GM19397 (cell line): ENCODE measurements around the gene ARHGAP19.

Experiments
- ATAC-seq: cut with Tn5 transposase; IDR thresholded peaks from one replicate; pipeline ENCODE4 v1.9.1; 2021; ENCODE audit warnings: mild to moderate bottlenecking, moderate library complexity; ENCODE audit not compliant: unreplicated experiment

ARHGAP19 gene, protein sequence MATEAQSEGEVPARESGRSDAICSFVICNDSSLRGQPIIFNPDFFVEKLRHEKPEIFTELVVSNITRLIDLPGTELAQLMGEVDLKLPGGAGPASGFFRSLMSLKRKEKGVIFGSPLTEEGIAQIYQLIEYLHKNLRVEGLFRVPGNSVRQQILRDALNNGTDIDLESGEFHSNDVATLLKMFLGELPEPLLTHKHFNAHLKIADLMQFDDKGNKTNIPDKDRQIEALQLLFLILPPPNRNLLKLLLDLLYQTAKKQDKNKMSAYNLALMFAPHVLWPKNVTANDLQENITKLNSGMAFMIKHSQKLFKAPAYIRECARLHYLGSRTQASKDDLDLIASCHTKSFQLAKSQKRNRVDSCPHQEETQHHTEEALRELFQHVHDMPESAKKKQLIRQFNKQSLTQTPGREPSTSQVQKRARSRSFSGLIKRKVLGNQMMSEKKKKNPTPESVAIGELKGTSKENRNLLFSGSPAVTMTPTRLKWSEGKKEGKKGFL

GRCh38 chr10:97292097-97292861 is at the start of gene ARHGAP19:
TSS of gene ARHGAP19 (minus strand) at chr10:97292637. CDS start at chr10:97292627, 10 bp downstream.
- peak; percentile 95 for ATAC-seq

- no peak for ATAC-seq
Observed at GRCh38 chr10:97341416-97341815, 49.0 kb upstream of the ARHGAP19 start.

GRCh38 chr10:97338041-97338440 is 45.6 kb upstream of the ARHGAP19 start:
- ATAC-seq, result no peak

- no peak for ATAC-seq
Observed at GRCh38 chr10:97336942-97337831, 44.8 kb upstream of the ARHGAP19 start.

DNA sequence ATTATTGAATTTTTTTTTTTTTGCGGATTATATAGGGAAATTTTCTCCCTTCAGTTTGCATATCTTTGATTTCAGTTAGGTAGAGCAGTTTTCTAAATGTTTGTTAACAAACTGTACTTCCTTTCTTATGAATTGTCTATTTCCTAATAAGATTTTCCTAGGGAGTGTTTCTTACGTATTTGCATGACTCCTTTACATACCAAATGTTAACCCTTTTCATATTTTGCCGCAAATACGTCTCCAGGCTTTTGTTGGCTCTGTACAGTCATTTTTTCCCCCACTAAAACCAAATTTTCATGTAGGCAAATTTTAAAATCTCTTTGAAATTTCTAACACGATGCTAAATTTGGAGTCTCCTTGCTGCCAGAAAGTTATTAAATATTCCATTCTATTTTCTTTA is 44.0 kb upstream of the ARHGAP19 start:
- ATAC-seq, result no peak

DNA sequence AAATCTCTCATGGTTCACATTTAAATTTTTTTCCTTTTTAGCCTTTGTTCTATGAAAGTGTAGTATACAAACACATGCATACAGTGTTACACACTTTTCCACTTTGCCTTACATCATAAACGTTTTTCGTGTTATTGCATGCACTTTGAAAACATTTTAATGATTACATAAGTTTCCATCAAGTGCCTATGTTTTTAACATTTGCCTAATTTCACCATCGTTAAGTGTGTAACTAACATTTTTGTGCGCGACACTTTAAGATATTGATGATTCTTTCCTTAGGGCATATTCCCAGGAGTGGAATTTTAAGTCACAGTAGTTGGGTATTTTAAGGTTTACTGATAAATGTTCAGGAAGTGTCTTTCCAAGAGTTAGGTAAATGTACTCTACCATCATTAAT is 43.6 kb upstream of the ARHGAP19 start:
- no peak for ATAC-seq

GRCh38 chr10:97335188-97335619 is 42.8 kb upstream of the ARHGAP19 start:
- ATAC-seq, result no peak

DNA sequence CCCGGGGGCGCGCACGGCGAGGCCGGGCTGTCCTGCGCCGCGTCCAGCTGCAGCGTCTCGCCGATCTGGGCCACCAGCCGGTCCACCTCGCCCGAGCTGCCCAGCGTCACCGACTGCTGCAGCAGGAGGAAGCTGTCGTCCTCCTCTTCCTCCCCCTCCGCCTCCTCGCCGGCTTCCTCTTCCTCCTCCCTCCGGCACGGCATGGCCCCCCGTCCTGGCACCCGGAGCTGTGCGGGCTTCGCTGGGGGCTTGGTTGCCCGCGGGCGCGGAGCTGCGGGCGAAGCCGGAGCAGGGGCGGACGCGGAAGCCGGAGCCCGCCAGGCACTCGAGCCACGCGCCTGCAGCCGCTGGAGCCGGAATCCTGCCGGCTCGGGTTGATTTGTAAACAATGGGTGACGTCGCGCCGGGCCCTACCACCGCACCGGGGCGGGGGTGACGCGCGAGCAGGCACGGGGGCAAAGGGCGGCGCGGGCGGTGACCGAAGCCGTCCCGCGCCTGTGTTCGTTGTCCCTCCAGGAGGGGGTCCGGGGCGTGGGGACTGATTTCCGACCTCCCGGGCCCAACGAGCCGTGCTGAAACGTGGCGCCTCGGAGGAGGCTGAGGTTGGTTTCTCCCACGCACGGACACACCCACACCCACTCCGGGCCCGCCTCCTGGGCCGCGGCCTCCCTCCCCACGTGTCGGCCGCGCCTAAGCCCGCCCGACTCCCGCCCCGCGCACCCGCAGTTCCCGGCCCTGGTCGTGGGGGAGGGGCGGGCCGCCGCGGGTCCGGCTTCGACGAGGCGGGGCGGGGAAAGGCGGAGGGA is 42.1 kb upstream of the ARHGAP19 start, which contains the start of gene FRAT2:
Gene FRAT2 (minus strand): TSS at position 360 of the 806 bp plus-strand sequence. CDS start 157 bp downstream, at position 203.
- peak; percentile 84 for ATAC-seq

- peak; percentile 24 for ATAC-seq
Observed at GRCh38 chr10:97333601-97334369, 41.3 kb upstream of the ARHGAP19 start.

DNA sequence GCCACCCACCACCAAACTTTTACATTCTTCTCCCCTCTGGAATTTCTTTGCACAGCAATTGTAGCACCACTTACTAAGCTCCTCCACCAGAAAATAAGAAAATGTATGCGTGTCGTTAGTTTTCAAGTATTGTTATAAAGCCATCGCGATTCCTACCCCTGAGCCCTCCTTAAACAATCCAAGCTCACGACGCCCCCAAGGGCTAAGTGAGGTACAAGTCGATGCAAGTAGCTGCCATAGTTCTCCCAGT is 40.8 kb upstream of the ARHGAP19 start:
- no peak for ATAC-seq

DNA sequence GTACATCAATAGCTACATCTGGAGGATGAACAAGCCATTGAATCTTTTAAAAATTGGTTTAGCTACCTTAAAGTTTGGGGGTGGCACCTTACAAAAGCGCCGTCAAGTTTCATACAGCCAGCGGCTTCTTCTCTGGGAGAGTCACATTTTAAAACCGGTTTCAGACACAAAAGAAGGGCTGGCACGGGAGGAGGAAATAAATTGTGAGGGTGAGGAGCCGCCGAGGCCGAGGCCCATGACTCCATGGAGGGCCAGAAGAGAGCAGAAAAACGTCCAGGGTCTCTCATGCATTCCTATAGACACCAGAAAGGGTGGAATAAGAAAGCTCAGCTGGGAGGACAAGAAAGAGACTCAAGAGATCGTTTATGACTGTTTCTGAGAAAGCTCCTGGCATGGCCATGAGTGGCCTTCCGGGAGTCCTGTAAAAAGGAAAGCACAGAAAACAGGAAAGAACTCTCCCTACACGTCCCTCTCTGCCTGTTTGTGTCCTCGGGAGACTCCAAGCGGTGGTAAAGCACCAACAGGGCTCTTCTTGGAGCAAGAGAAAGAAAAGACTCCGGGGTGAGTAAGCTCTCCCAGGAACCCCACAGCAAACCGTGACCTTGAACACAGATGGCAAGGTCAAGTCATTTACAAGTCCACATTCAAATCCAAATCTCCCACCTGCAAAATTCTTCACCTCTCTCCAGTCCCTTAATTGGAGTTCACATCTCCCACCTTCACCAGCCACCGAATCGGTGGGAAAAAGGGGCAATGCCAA is 40.3 kb upstream of the ARHGAP19 start:
- no peak for ATAC-seq

- no peak for ATAC-seq
Observed at GRCh38 chr10:97331153-97331703, 38.8 kb upstream of the ARHGAP19 start.

- ATAC-seq, result no peak
Observed at GRCh38 chr10:97329766-97330165, 37.3 kb upstream of the ARHGAP19 start.

DNA sequence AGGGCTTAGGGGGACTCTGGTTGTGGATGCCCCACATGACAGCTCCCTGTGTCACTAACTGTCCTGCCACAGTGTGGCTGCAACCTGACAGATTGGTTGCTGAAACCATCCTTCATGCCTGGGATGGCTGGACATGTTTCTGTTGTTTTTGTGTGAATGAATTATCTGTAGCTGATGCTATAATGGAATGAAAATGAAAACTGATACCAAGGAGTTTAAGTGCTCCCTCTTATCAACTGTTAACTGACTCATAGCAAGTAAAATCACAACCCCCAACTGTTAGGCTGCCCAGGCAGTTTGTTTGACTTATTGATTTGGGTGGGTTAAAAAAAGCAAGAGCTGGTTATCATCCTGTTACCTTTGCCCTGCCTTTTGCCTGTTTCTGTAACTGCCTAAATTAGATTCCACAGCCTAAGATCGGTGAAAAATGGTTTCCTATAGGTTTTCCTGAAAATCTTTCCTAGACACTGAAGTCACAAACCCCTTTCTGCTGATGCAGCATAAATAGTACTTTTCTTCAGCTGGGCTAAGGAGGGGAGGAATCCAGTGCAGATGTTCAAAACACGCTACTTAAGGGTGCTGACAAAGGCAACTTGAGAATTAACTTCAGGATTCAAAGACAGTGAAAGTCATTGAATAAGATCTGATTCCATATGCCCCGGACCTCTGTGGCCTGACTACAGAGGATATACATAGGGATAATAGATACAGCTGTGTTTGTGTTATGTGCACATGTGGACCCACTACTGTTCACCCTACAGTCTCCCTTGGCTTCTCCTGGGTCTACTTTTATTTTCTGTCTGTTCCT is 36.4 kb upstream of the ARHGAP19 start:
- ATAC-seq, result no peak

DNA sequence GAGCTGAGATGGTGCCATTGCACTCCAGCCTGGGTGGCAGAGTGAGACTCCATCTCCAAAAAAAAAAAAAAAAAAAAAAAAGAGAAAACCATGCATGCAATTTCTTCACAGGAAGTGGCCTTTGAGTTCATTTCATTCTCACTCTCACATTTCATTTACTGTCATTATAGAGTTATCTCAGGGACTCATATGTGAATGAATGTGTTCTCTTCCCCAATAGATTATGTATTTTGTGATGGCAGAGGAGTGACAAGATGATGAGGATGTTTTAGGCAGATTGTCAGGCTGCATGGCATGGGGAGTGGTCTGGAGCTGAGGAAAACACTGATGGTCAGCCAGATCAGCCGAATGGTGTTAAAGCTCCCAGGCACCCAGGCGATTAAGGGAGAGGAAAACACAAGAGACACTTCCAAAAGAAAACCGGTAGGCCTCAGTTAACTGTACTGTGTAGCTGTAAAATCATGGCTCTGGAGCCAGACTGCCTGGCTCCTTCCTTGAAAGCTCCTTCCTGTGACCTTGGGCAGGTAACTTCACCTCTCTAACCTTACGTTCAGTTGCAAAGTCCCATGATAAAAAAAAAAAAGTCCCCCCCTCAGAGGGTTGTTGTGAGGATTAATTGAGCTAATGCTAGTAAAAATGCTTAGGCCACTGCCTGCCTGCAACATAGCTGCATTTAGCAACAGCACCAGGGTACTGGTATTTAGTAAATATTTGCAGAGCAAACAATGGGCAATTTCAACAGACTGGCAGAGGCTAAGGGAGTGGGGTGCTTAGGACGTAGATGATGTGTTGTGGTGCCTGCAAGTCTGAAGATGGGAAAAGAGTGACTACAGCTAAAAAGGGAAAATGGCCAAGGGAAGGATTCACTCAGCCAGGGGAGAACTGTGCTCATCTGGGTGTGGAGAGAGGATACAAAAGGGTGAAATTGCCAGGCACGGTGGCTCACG is 35.2 kb upstream of the ARHGAP19 start:
- no peak for ATAC-seq

GRCh38 chr10:97325754-97326153 is 33.3 kb upstream of the ARHGAP19 start:
- ATAC-seq, result no peak
